SK-N-DZ (cell line): Measurements from ENCODE around the gene TELO2.

Experiments
- DNase-seq: peaks from one replicate; pipeline ENCODE4 v3.0.0-alpha.2; 2015; ENCODE audit warnings: low spot score

TELO2 gene

GRCh38 chr16:1518626-1519135 lies 25.5 kb downstream of the TELO2 start:
- DNase-seq = no peak

GRCh38 chr16:1519831-1520230 lies 26.7 kb downstream of the TELO2 start:
- DNase-seq = no peak

GRCh38 chr16:1520461-1520860 lies 27.3 kb downstream of the TELO2 start:
- DNase-seq = no peak

- no peak for DNase-seq
These were observed 30.6 kb downstream of the TELO2 start for GRCh38 chr16:1523581-1524245.

- no peak for DNase-seq
These were observed 31.2 kb downstream of the TELO2 start for GRCh38 chr16:1524366-1524765.

GRCh38 chr16:1525871-1526607 lies 32.9 kb downstream of the TELO2 start:
- no peak for DNase-seq

- no peak for DNase-seq
These were observed 33.7 kb downstream of the TELO2 start for GRCh38 chr16:1526608-1527555.

- no peak for DNase-seq
These were observed 35.0 kb downstream of the TELO2 start for GRCh38 chr16:1527836-1528811.

- DNase-seq = no peak
These were observed 35.9 kb downstream of the TELO2 start for GRCh38 chr16:1528921-1529537.

GRCh38 chr16:1530349-1530882 lies 37.3 kb downstream of the TELO2 start:
- no peak for DNase-seq

- peak; percentile 42 for DNase-seq
These were observed 37.9 kb downstream of the TELO2 start for GRCh38 chr16:1530883-1531637.

- DNase-seq = no peak
These were observed 38.4 kb downstream of the TELO2 start for GRCh38 chr16:1531638-1531910.

- DNase-seq = no peak
These were observed 39.1 kb downstream of the TELO2 start for GRCh38 chr16:1532081-1532760.

GRCh38 chr16:1532771-1533170 lies 39.6 kb downstream of the TELO2 start:
- no peak for DNase-seq

GRCh38 chr16:1533443-1533951 lies 40.3 kb downstream of the TELO2 start, which contains the start of gene TMEM204:
Gene TMEM204, plus strand, starts transcription at chr16:1533666. Its CDS starts 610 bp downstream, at chr16:1534276.
- DNase-seq = no peak

- DNase-seq = no peak
These were observed 41.2 kb downstream of the TELO2 start for GRCh38 chr16:1534021-1535020.
